ENCODE data around the gene WLS.

The WLS gene

GRCh38 chr1:68147534-68148171 is 84.7 kb downstream of the WLS start:
- H3K4me3 ChIP-seq (ENCODE audit: low read depth, low read length) = no peak overlapping the region
- DNase-seq (ENCODE audit: low read depth, low spot score) = no peak
- TF ChIP-seq CTCF (IDR thresholded peaks at IDR 0.05; ENCODE audit: insufficient read depth, low read length, missing control alignments) = no peak
- POLR2A ChIA-PET = no interaction called here
- CTCF ChIA-PET = interaction anchor here (0.7 to 1.3 kb wide), 4 partner anchors 11 to 192 kb away, joined by 3 read pairs; no protein-coding TSS in a partner anchor

GRCh38 chr1:68145418-68146126 is 86.8 kb downstream of the WLS start:
- POLR2A ChIA-PET = no interaction called here
- H3K4me3 ChIP-seq (ENCODE audit: low read depth, low read length) = no peak overlapping the region
- no peak for TF ChIP-seq CTCF (IDR thresholded peaks at IDR 0.05; ENCODE audit: insufficient read depth, low read length, missing control alignments)
- CTCF ChIA-PET = interaction anchor here (1.7 kb wide), 1 partner anchor 25 kb away, joined by 4 read pairs; no protein-coding TSS in a partner anchor
- DNase-seq (ENCODE audit: low read depth, low spot score) = no peak

- POLR2A ChIA-PET = no interaction called here
- no peak overlapping the region for H3K4me3 ChIP-seq (ENCODE audit: low read depth, low read length)
- TF ChIP-seq CTCF (IDR thresholded peaks at IDR 0.05; ENCODE audit: insufficient read depth, low read length, missing control alignments) = no peak
- CTCF ChIA-PET = no interaction called here
- no peak for DNase-seq (ENCODE audit: low read depth, low spot score)
These were observed 87.5 kb downstream of the WLS start for GRCh38 chr1:68144856-68145255.

- POLR2A ChIA-PET = no interaction called here
- H3K4me3 ChIP-seq (ENCODE audit: low read depth, low read length) = no peak overlapping the region
- no peak for TF ChIP-seq CTCF (IDR thresholded peaks at IDR 0.05; ENCODE audit: insufficient read depth, low read length, missing control alignments)
- DNase-seq (ENCODE audit: low read depth, low spot score) = no peak
- CTCF ChIA-PET = interaction anchor here (0.7 to 1.2 kb wide), 2 partner anchors 22 to 28 kb away, joined by 4 to 5 read pairs; no protein-coding TSS in a partner anchor
These were observed 88.7 kb downstream of the WLS start for GRCh38 chr1:68143633-68144032.

GRCh38 chr1:68142461-68142860 is 89.9 kb downstream of the WLS start:
- TF ChIP-seq CTCF (IDR thresholded peaks at IDR 0.05; ENCODE audit: insufficient read depth, low read length, missing control alignments) = no peak
- ChIA-PET CTCF (interaction anchor here (0.8 to 1.3 kb wide), 4 partner anchors 14 to 300 kb away, joined by 3 to 5 read pairs (median 4); no protein-coding TSS in a partner anchor), POLR2A (no interaction called here)
- H3K4me3 ChIP-seq (ENCODE audit: low read depth, low read length) = no peak overlapping the region
- no peak for DNase-seq (ENCODE audit: low read depth, low spot score)

- ChIA-PET CTCF (interaction anchor here (0.7 to 1.4 kb wide), 8 partner anchors 14 to 301 kb away, joined by 3 to 6 read pairs (median 4); no protein-coding TSS in a partner anchor), POLR2A (no interaction called here)
- TF ChIP-seq CTCF (IDR thresholded peaks at IDR 0.05; ENCODE audit: insufficient read depth, low read length, missing control alignments) = no peak
- DNase-seq (ENCODE audit: low read depth, low spot score) = no peak
- H3K4me3 ChIP-seq (ENCODE audit: low read depth, low read length) = no peak overlapping the region
These were observed 90.3 kb downstream of the WLS start for GRCh38 chr1:68142036-68142435.
